Testis (tissue), 2 donors: ENCODE data around the gene TM4SF1.

Experiments used
- POLR2A ChIP-seq: fragments of 450-650 bp; IDR thresholded peaks from one replicate; pipeline ENCODE4 v1.6.1; 2017; ENCODE audit warnings: antibody characterized with exemption, mild to moderate bottlenecking, moderate library complexity
- TF ChIP-seq, protein P1 (sequence below), 3 experiments: fragments of 450-650 bp in 2 of 3; fragments of 200-600 bp in 1 of 3; sonication (generic) in 1 of 3; IDR thresholded peaks; one replicate each; pipeline ENCODE4 v1.5.1; 2016 to 2019; ENCODE audit warnings: antibody characterized with exemption in 3 of 3, mild to moderate bottlenecking in 2 of 3, moderate library complexity in 1 of 3

DNA sequence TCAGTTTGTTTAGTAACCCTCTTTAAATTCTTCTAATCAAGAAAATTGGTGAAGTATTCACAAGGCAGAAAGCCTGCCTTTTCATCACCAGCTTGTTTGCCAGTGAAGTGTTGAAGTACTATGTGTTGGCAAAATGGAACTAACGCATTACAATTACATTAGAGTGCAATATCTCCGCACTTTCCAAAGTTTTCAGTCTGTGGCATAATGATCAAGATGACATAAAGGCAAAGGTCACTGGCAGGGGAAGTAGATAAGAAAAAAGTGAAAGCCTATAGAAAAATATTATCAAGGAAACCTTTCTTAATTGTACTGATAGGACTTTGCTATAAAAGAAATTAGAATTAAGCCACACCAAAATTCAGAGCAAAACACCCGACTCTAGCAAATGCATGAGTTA, 25.0 kb upstream of the TM4SF1 start:
- TF ChIP-seq, protein P1, sequence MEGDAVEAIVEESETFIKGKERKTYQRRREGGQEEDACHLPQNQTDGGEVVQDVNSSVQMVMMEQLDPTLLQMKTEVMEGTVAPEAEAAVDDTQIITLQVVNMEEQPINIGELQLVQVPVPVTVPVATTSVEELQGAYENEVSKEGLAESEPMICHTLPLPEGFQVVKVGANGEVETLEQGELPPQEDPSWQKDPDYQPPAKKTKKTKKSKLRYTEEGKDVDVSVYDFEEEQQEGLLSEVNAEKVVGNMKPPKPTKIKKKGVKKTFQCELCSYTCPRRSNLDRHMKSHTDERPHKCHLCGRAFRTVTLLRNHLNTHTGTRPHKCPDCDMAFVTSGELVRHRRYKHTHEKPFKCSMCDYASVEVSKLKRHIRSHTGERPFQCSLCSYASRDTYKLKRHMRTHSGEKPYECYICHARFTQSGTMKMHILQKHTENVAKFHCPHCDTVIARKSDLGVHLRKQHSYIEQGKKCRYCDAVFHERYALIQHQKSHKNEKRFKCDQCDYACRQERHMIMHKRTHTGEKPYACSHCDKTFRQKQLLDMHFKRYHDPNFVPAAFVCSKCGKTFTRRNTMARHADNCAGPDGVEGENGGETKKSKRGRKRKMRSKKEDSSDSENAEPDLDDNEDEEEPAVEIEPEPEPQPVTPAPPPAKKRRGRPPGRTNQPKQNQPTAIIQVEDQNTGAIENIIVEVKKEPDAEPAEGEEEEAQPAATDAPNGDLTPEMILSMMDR (IDR thresholded peaks at IDR 0.05) = no peak
- TF ChIP-seq POLR2A = no peak
